Left lung (tissue), 10 donors: ENCODE measurements around the gene PTX4. TPM values are rescaled to one million over a fixed set of nuclear protein-coding genes. Genes with fewer than 3 reads are reported as not detected.

Experiments used
- ATAC-seq: fragments of 200-7000 bp; cut with Tn5 transposase; one replicate; pipeline ENCODE4 v1.9.1; 2020; ENCODE audit warnings: moderate library complexity
- DNase-seq, 4 donors: peaks; one replicate each; pipeline ENCODE4 v3.0.0-alpha.2; 2013 to 2020
- H3K27ac ChIP-seq, 2 donors: fragments of 200-600 bp; sonication (generic) in 1 of 2; one replicate each; pipeline versions ENCODE4 v1.5.0 to v1.8.0; 2020 to 2021
- H3K27me3 ChIP-seq, 2 donors: fragments of 200-600 bp; sonication (generic) in 1 of 2; one replicate each; pipeline versions ENCODE4 v1.5.0 to v1.8.0; 2020 to 2021
- H3K36me3 ChIP-seq, 2 donors: fragments of 200-600 bp; sonication (generic) in 1 of 2; one replicate each; pipeline versions ENCODE4 v1.5.0 to v1.8.0; 2020 to 2021
- H3K4me1 ChIP-seq, 2 donors: fragments of 200-600 bp; one replicate each; pipeline ENCODE4 v1.8.0; 2021
- H3K4me3 ChIP-seq, 2 donors: fragments of 200-600 bp; sonication (generic) in 1 of 2; one replicate each; pipeline versions ENCODE4 v1.5.0 to v1.8.0; 2020 to 2021; ENCODE audit warnings: mild to moderate bottlenecking in 1 of 2
- H3K9me3 ChIP-seq, 2 donors: fragments of 200-600 bp; sonication (generic) in 1 of 2; one replicate each; pipeline versions ENCODE4 v1.5.0 to v1.8.0; 2020 to 2021
- intact Hi-C, 2 donors: fragments of 100-400 bp; cut with DNase I; formaldehyde crosslinking; loops; one replicate each; pipeline versions ENCODE4 v1.11.2 to v1.14.2; 2022
- polyA plus RNA-seq, 6 donors: library from polyadenylated mRNA; unstranded; fragments of 120-200 nt; gene quantifications; one replicate each; pipeline ENCODE4 v1.2.1, GENCODE V29; 2013; ENCODE audit not compliant: insufficient read length in 6 of 6
- total RNA-seq, 2 donors: library from RNA; stranded (reverse); fragmentation: NEBNext Ultra II Directional; extraction: Animal tissue kit (Norgen Biotek cat#: 25700); gene quantifications; one replicate each; pipeline ENCODE4 v1.2.1, GENCODE V29; 2021
- TF ChIP-seq, protein P1 (sequence below), 2 donors: fragments of 200-600 bp; sonication (generic) in 1 of 2; IDR thresholded peaks; one replicate each; pipeline versions ENCODE4 v1.5.0 to v1.8.0; 2021; ENCODE audit warnings: antibody characterized with exemption in 2 of 2
- donor health status: DM: no; HTN: yes; CAD: no.
- donor health status: DM: no; HTN: no; CAD: no.

The PTX4 gene
- total and polyA plus RNA-seq, 8 donors, result 0.15 to 0.20 (median 0.20) TPM; not detected in 5

DNA sequence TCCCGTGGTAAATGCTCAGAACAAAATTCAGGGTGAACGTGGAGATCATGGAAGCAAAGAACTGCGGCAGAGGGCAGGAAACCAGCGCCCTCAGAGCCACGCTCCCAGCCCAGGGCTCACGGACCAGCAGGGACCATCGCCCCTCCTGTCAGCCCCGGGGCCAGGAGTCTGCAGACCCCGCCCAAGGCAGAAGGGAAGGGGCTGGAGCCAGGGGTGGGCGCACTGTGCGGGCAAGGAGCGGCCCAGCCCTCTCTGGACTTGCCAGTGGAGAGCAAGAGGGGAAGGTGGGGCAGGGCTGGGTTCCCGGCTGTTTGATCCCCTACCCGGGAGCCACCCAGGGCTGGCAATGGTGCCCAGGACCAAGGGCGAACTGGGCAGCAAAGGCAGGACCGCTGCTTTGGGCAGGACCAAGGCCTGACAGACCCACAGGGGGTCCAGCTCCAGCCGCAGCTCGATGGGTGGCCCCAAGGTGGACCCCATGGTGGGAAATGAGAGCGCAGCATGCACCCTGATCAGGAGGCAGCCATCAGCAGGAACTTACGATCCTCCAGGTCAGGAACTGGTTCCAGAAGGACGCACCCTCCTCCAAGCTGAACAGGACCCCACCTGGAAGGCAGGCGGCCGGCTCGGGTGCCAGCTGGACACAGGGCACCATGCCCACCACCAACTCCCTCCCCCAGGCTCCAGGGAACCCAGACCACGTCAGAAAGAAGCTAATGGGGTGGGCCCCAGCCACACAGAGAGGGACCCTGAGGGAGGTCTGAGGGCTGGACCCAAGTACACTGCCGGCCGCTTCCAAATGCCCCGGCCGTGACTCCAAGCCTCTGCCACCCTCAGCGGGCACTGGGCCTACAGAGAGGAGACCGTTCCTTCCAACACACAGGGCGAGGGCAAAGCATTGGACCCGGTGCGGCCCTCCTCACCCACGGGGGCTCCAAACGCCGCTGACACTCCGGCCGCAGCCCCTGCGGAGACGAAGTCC lies 33.3 kb downstream of the PTX4 start:
- ATAC-seq, result no peak
- intact Hi-C loops, result no loop called here
- no peaks in the 10 kb centered on the region for H3K9me3 ChIP-seq
- no peaks in the 10 kb centered on the region for H3K27me3 ChIP-seq
- DNase-seq, result no peak
- no peak overlapping the region for H3K27ac ChIP-seq
- H3K36me3 ChIP-seq, result peaks cover 0 to 94% of the 10 kb centered on the region in 2 donors
- H3K4me1 ChIP-seq, result no peaks in the 10 kb centered on the region
- H3K4me3 ChIP-seq, result no peak overlapping the region
- TF ChIP-seq, protein P1, sequence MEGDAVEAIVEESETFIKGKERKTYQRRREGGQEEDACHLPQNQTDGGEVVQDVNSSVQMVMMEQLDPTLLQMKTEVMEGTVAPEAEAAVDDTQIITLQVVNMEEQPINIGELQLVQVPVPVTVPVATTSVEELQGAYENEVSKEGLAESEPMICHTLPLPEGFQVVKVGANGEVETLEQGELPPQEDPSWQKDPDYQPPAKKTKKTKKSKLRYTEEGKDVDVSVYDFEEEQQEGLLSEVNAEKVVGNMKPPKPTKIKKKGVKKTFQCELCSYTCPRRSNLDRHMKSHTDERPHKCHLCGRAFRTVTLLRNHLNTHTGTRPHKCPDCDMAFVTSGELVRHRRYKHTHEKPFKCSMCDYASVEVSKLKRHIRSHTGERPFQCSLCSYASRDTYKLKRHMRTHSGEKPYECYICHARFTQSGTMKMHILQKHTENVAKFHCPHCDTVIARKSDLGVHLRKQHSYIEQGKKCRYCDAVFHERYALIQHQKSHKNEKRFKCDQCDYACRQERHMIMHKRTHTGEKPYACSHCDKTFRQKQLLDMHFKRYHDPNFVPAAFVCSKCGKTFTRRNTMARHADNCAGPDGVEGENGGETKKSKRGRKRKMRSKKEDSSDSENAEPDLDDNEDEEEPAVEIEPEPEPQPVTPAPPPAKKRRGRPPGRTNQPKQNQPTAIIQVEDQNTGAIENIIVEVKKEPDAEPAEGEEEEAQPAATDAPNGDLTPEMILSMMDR (IDR thresholded peaks at IDR 0.05), result no peak

DNA sequence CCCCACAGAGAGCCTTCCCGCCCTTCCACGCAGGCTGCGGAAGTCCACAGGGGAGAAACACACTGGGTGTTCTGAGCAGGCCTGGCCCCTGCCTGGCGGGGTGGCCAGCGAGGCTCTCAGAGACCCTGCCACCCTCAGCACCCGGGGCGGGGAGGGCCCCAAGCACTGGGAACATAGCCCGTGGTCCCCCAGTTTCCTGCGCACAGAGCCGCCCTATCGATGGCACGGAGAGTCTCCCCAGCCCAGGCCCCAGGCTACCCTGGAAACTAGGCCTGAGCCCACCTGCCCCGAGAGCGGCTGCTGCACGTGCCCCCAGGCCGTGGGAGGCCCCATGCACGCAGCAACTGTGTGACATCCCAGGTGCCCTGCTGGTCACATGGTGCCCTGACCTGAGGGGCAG lies 34.2 kb downstream of the PTX4 start:
- ATAC-seq (no peak), DNase-seq (no peak)
- peaks cover 0 to 95% of the 10 kb centered on the region in 2 donors for H3K36me3 ChIP-seq
- H3K27me3 ChIP-seq, result no peaks in the 10 kb centered on the region
- H3K27ac ChIP-seq, result no peak overlapping the region
- intact Hi-C loops, result no loop called here
- no peaks in the 10 kb centered on the region for H3K4me1 ChIP-seq
- no peaks in the 10 kb centered on the region for H3K9me3 ChIP-seq
- H3K4me3 ChIP-seq, result no peak overlapping the region
- TF ChIP-seq, protein P1 (IDR thresholded peaks at IDR 0.05), result no peak

DNA sequence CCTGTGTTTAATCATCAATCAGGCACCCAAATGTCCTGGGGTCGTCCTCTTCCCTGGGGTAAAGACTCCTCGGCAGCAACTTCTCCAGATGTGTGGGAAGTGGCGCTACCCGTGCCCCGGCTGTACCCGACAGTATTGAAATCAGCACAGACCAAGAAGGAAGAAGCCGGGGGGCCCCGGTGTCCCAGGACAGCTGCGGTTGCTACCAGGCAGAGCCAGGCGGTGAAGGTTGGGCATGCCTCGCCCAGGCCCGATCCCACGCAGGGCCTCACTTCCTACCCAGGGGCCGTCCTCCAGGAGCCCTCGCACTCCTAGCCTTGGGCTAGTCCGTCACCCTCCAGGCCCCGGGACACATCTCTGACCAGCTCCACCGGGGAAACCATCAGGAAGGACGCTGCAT lies 35.4 kb downstream of the PTX4 start:
- Histone ChIP-seq H3K36me3 (peaks cover 0 to 100% of the 10 kb centered on the region in 2 donors), H3K27ac (no peak overlapping the region), H3K9me3 (no peaks in the 10 kb centered on the region), H3K27me3 (no peaks in the 10 kb centered on the region), H3K4me3 (no peak overlapping the region), H3K4me1 (no peaks in the 10 kb centered on the region)
- DNase-seq (no peak), ATAC-seq (no peak)
- TF ChIP-seq, protein P1 (IDR thresholded peaks at IDR 0.05), result no peak
- intact Hi-C loops, result no loop called here

DNA sequence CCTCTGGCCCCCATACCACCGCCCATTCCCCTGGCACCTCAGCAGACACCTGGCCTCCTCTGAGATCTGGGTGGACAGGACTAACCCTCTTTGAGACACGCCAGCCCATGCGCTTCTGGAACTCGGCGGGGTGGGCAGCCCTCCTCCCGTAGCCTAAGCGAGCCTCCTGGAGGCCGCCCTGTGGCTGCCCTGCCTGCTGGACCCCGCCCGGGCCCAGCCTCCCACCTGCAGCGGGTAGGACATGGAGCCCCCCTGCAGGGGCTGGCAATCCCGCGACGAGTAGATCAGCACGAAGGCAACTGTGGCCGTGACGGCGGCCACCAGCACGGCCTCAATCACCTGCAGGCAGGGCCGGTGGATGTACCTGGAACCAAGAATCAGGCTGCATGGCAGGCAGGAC lies 36.2 kb downstream of the PTX4 start:
- H3K27ac ChIP-seq, result no peak overlapping the region
- H3K4me1 ChIP-seq, result no peaks in the 10 kb centered on the region
- ATAC-seq (no peak), DNase-seq (no peak)
- H3K27me3 ChIP-seq, result no peaks in the 10 kb centered on the region
- intact Hi-C loops, result no loop called here
- no peaks in the 10 kb centered on the region for H3K9me3 ChIP-seq
- TF ChIP-seq, protein P1 (IDR thresholded peaks at IDR 0.05), result no peak
- H3K36me3 ChIP-seq, result peaks cover 0 to 100% of the 10 kb centered on the region in 2 donors
- H3K4me3 ChIP-seq, result no peak overlapping the region

DNA sequence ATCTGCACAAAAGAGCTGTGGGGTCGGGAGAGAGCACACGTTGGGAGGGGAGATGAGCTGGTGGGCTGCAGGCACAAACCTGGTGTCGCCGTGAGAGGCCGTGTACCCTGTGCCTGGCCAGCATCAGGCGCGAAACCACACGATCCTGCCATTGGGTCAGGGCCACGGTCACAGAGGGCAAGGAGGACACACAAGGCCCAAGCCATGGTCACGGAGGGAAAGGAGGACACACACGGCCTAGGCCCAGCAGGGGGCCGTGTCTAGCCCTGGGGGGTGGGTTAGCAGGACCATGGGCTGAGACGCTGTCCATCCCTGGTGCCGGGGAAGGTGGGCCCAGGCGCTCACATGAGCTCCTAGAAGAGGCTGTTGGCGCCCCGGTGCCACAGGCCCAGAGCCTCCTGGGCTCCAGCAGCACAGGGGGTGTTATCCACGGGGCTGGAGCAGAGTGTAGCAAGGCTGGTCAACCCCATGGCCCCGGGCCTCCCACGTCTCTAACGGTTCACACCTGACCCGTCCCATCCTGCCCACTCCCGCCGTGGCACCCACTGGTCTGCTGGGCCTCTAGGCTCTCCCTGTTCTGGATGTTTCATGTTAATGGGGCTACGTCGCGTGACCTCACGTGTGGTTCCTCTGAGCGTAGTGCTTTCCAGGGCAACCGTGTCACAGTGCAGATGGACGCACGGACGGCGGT lies 36.9 kb downstream of the PTX4 start:
- DNase-seq, result no peak

More for the DNA sequence above, 36.9 kb downstream of the PTX4 start:
- Histone ChIP-seq H3K9me3 (no peaks in the 10 kb centered on the region), H3K4me3 (no peak overlapping the region), H3K4me1 (no peaks in the 10 kb centered on the region), H3K27ac (no peak overlapping the region), H3K27me3 (no peaks in the 10 kb centered on the region), H3K36me3 (peaks cover 0 to 100% of the 10 kb centered on the region in 2 donors)
- TF ChIP-seq, protein P1 (IDR thresholded peaks at IDR 0.05), result no peak
- intact Hi-C loops, result no loop called here
- ATAC-seq, result no peak
